Hepatocyte (in vitro differentiated cells): ENCODE data around the gene POP5.

ENCODE experiments used
- CTCF ChIP-seq: fragments of 200-600 bp; sonication (generic); IDR thresholded peaks from 2 replicates; pipeline ENCODE4 v1.5.1; 2016; ENCODE audit warnings: antibody characterized with exemption, mild to moderate bottlenecking; ENCODE audit not compliant: poor library complexity
- EZH2 ChIP-seq: fragments of 200-600 bp; sonication (generic); IDR thresholded peaks from 2 replicates; pipeline ENCODE4 v1.6.1; 2016; ENCODE audit warnings: antibody characterized with exemption, mild to moderate bottlenecking, borderline replicate concordance
- EZH2phosphoT487 ChIP-seq: fragments of 200-600 bp; sonication (generic); IDR thresholded peaks from one replicate; pipeline ENCODE4 v1.6.1; 2018; ENCODE audit warnings: antibody characterized with exemption, mild to moderate bottlenecking, low read depth, moderate library complexity; ENCODE audit not compliant: unreplicated experiment, severe bottlenecking

- TF ChIP-seq CTCF (no peak), EZH2 (no peak), EZH2phosphoT487 (no peak)
These were observed 11.2 kb upstream of the POP5 start for GRCh38 chr12:120592121-120593049.
